Prostate gland (tissue), 2 donors: ENCODE results near the gene TSHZ3. TPM values are rescaled to one million over a fixed set of nuclear protein-coding genes. Genes with fewer than 3 reads are reported as not detected.

Source experiments
- DNase-seq: peaks from one replicate; pipeline ENCODE4 v3.0.0-alpha.2; 2019; ENCODE audit warnings: low spot score
- H3K27ac ChIP-seq, 2 donors: fragments of 200-600 bp; sonication (generic); 2 replicates each; pipeline ENCODE4 v1.5.1; 2017 to 2019
- H3K27me3 ChIP-seq: fragments of 200-600 bp; sonication (generic); replicated peaks from 2 replicates; pipeline ENCODE4 v1.5.1; 2019; ENCODE audit not compliant: insufficient read depth
- H3K36me3 ChIP-seq, 2 donors: fragments of 200-600 bp; sonication (generic); 1 replicate in 1 of 2; 2 replicates in 1 of 2; pipeline versions ENCODE4 v1.5.1 to v1.8.1; 2017 to 2019
- H3K4me1 ChIP-seq: fragments of 200-600 bp; sonication (generic); replicated peaks from 2 replicates; pipeline ENCODE4 v1.5.1; 2019
- H3K4me3 ChIP-seq, 2 donors: fragments of 200-600 bp; sonication (generic); 2 replicates each; pipeline ENCODE4 v1.5.1; 2017 to 2019
- H3K9me3 ChIP-seq: fragments of 200-600 bp; sonication (generic); 2 replicates; pipeline ENCODE4 v1.5.1; 2017
- POLR2A ChIP-seq: fragments of 450-650 bp; IDR thresholded peaks from one replicate; pipeline ENCODE4 v1.6.1; 2016; ENCODE audit warnings: antibody characterized with exemption, mild to moderate bottlenecking
- POLR2AphosphoS5 ChIP-seq: sonication (generic); formaldehyde crosslinking; IDR thresholded peaks from one replicate; pipeline ENCODE4 v1.6.1; 2017; ENCODE audit warnings: antibody characterized with exemption
- WGBS: methylation state at CpG from one replicate; pipeline ENCODE4 v1.1.5; 2018; 5-methylcytosine and 5-hydroxymethylcytosine counted together
- intact Hi-C: fragments of 100-400 bp; cut with DNase I; formaldehyde crosslinking; loops from one replicate; pipeline ENCODE4 v1.14.2; 2022
- total RNA-seq, 2 donors: library from RNA; depleted of rRNA; stranded (reverse); fragments of >200 nt; gene quantifications; one replicate each; pipeline ENCODE4 v1.1.0, GENCODE V29; 2016
- TF ChIP-seq, protein P1 (sequence below), 4 experiments: fragments of 200-600 bp in 2 of 4; fragments of 450-650 bp in 2 of 4; sonication (generic) in 2 of 4; IDR thresholded peaks; 1 replicate in 3 of 4; 2 replicates in 1 of 4; pipeline ENCODE4 v1.5.1; 2016 to 2019; ENCODE audit warnings: antibody characterized with exemption in 4 of 4, mild to moderate bottlenecking in 2 of 4, moderate library complexity in 2 of 4

TSHZ3 gene
- total RNA-seq, 2 donors from 2014 or later, result 10.4 to 18.4 TPM

DNA sequence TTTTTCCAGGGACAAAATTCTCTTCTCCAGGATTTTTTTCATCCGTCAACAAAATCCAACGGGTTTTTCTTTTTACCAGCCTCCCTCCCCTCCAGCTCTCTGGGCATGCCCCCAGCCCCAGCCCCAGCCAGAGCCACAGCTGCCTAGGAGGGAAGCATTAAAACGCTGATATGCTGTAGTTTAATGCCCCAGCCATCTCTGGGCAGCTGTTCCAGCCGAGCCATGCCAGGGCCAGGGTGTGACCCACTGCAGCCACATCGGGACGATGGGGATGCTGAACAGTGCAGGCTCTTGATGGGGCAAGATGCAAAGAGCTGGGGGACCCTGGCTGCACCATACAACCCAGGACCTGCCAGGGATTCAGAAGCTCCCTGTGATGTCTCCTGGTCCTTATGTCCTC is 32.1 kb downstream of the TSHZ3 start:
- intact Hi-C loops, result no loop called here
- TF ChIP-seq POLR2A, result no peak
- Histone ChIP-seq H3K27me3 (no peaks in the 10 kb centered on the region), H3K4me3 (no peak overlapping the region), H3K9me3 (no peaks in the 10 kb centered on the region), H3K36me3 (no peaks in the 10 kb centered on the region), H3K27ac (no peak overlapping the region), H3K4me1 (no peaks in the 10 kb centered on the region)
- WGBS, result 61% methylated on average over 6 of the region's 6 CpGs
- no peak for DNase-seq

DNA sequence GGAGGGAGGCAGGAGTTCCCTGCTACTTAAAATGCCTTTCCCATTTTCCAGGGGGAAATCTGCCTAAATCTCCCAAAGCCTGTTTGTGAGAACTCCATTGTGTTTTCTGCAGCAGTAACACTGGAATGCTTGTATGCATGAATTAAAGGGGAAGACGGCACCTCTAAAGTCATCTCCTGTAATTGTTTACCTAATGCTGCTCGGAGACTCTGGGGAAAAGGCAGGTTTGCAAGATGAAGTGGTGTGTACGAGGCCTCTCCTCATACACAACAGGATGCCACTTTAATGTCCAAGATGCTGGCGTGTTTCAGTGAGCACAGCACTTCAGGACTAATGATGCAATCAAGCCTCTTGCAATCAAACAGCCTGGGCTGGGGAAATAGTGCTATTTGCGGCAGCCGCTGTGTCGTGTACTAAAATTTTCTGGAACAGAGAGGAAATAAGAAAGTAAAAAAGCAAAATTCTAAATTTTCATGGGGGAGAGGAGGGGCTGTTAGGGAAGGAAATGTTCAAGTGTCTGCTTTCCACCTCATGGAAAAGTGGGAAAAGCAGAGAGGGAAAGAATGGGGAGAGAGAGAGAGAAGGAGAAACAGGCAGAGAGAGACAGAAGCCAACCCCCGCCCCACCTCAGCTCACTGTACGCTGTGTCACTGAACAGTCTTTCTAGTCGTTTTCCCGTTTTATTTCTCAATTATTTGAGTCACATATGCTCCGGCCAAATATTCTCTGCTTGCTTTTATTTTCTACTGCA is 32.9 kb downstream of the TSHZ3 start:
- H3K27ac ChIP-seq, result no peak overlapping the region
- no peak for TF ChIP-seq POLR2AphosphoS5
- TF ChIP-seq POLR2A, result no peak
- TF ChIP-seq, protein P1, sequence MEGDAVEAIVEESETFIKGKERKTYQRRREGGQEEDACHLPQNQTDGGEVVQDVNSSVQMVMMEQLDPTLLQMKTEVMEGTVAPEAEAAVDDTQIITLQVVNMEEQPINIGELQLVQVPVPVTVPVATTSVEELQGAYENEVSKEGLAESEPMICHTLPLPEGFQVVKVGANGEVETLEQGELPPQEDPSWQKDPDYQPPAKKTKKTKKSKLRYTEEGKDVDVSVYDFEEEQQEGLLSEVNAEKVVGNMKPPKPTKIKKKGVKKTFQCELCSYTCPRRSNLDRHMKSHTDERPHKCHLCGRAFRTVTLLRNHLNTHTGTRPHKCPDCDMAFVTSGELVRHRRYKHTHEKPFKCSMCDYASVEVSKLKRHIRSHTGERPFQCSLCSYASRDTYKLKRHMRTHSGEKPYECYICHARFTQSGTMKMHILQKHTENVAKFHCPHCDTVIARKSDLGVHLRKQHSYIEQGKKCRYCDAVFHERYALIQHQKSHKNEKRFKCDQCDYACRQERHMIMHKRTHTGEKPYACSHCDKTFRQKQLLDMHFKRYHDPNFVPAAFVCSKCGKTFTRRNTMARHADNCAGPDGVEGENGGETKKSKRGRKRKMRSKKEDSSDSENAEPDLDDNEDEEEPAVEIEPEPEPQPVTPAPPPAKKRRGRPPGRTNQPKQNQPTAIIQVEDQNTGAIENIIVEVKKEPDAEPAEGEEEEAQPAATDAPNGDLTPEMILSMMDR (IDR thresholded peaks at IDR 0.05), result no peak
- no peak overlapping the region for H3K4me3 ChIP-seq
- intact Hi-C loops, result no loop called here
- no peaks in the 10 kb centered on the region for H3K4me1 ChIP-seq
- no peaks in the 10 kb centered on the region for H3K9me3 ChIP-seq
- no peak for DNase-seq
- WGBS, result 56% methylated on average over 12 of the region's 12 CpGs
- H3K27me3 ChIP-seq, result no peaks in the 10 kb centered on the region
- H3K36me3 ChIP-seq, result no peaks in the 10 kb centered on the region

DNA sequence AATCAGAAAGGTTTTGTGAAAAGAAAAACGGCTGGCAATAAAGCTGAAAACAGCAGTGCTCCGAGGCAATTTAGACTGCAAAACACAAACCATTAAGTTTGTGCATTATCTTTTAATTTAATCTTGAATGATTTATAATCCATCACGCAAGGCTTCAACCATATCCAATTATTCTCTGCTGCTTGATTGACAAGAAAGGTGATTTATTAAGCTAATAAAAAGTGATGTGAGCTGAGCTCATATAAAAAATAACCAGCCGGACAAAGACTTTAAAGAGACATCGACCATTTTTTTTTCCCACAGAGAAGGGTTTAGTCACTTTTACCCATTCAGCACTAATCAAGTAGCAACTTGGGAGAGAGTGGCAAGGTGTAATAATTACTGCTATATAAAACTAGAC is 33.6 kb downstream of the TSHZ3 start:
- H3K36me3 ChIP-seq, result no peaks in the 10 kb centered on the region
- 13% methylated on average over 5 of the region's 5 CpGs for WGBS
- no peak for DNase-seq
- intact Hi-C loops, result no loop called here
- H3K27me3 ChIP-seq, result no peaks in the 10 kb centered on the region
- TF ChIP-seq POLR2A (no peak), POLR2AphosphoS5 (no peak)
- TF ChIP-seq, protein P1 (IDR thresholded peaks at IDR 0.05), result no peak
- no peaks in the 10 kb centered on the region for H3K9me3 ChIP-seq
- no peaks in the 10 kb centered on the region for H3K4me1 ChIP-seq
- H3K4me3 ChIP-seq, result no peak overlapping the region
- no peak overlapping the region for H3K27ac ChIP-seq

DNA sequence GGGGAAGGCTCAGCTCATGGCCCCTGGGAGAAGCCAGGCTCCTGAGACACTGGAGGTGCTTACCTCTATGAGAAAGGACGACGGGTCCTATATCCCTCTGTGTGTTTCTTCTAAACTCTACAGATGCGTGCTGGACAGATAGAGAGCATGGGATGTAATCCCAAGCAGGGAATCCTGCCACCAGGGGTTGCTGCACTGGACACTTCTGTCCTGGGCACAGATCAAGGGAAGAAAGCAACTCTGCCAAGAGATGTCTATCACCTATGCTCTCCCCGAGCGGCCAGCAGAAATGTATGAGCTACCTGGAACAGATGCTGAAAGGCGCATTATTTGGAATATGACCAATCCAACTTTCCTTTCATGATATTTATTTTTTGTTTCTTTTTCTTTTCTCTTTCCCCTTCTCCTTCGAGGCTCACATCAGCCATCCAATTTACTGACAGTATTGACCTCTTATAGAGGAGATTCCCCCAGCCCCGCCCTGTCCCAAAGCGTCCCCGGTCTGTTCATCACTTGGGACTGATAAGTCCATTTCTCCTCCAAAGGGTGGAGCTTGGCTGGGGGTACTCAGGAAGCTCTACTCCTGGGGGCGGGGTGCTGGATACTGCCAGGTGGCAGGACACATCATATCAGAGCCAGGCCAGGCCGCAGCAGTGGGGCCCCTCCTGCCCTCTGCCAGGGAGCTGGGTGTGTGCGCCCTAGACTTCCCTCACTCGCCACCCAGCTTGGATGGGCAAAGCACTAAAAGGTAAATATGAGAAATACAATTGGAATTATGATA is 34.2 kb downstream of the TSHZ3 start:
- H3K27me3 ChIP-seq, result no peaks in the 10 kb centered on the region
- no peak overlapping the region for H3K4me3 ChIP-seq
- DNase-seq, result no peak
- intact Hi-C loops, result no loop called here
- H3K36me3 ChIP-seq, result no peaks in the 10 kb centered on the region
- TF ChIP-seq, protein P1 (IDR thresholded peaks at IDR 0.05), result peak in 2 of 4 experiments; percentile 14 to 37
- TF ChIP-seq POLR2A, result no peak
- WGBS, result 48% methylated on average over 14 of the region's 14 CpGs
- H3K4me1 ChIP-seq, result no peaks in the 10 kb centered on the region
- H3K9me3 ChIP-seq, result no peaks in the 10 kb centered on the region
- no peak overlapping the region for H3K27ac ChIP-seq

DNA sequence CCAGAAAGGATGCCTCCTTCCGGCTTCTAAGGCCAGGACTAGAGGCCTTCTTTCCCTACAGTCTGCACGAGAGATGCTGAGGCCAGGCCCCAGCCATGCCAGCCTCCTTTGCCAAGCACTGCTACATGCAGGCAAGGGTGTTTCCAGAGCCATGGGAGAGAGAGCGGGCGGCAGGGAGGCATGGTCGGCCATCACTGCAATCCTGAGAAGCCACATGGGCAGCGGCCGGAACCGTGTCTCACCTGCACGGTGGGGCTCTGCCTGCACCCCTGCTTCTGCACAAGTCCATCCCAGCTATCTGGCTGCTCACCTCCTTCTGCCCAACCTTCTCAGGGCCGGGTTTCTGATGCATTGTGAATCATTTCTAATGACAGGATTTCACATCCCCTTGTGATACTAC is 35.1 kb downstream of the TSHZ3 start:
- H3K4me1 ChIP-seq, result no peaks in the 10 kb centered on the region
- H3K27me3 ChIP-seq, result no peaks in the 10 kb centered on the region
- no peaks in the 10 kb centered on the region for H3K9me3 ChIP-seq
- 92% methylated on average over 10 of the region's 10 CpGs for WGBS
- intact Hi-C loops, result no loop called here
- TF ChIP-seq, protein P1 (IDR thresholded peaks at IDR 0.05), result no peak
- TF ChIP-seq POLR2AphosphoS5 (no peak), POLR2A (no peak)
- no peak overlapping the region for H3K27ac ChIP-seq
- H3K4me3 ChIP-seq, result no peak overlapping the region
- no peaks in the 10 kb centered on the region for H3K36me3 ChIP-seq
- DNase-seq, result no peak
